HG03460 (cell line): ENCODE measurements around the gene RUNX1.
A peak's percentile ranks its signal among the peaks of the same experiment; 100 is the strongest.

Experiments
- ATAC-seq: cut with Tn5 transposase; IDR thresholded peaks from one replicate; pipeline ENCODE4 v1.9.1; 2021; ENCODE audit not compliant: unreplicated experiment

Gene RUNX1

DNA sequence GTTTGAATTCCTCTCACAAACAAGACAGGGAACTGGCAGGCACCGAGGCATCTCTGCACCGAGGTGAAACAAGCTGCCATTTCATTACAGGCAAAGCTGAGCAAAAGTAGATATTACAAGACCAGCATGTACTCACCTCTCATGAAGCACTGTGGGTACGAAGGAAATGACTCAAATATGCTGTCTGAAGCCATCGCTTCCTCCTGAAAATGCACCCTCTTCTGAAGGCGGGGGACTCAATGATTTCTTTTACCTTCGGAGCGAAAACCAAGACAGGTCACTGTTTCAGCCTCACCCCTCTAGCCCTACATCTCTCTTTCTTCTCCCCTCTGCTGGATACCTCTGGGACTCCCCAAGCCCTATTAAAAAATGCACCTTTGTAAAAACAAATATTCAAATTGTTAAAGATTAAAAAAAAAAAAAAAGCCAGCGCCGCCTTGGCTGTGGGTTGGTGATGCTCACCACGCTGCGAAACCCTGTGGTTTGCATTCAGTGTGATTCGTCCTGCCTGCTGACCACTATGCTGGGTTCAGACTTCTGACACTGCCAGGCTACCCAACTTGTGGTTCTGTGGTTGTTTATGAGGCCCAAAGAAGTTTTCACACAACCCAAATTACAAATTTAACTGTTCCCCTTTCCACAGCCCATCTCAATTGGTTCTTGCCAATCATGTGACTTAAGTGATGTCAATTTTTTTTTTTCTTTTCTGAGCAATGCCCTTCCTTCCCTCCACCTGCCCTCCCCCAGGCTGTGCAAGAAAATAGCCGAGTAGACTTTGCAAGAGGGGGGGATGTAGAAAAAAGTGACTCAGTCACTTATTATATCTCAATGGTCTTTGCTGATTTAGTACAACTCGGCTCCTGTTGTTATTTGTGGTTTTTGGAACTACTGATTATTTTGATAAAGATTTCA is at the start of gene RUNX1:
TSS of gene RUNX1 (minus strand) at position 597 of the 912 bp plus-strand sequence.
- peak; percentile 57 for ATAC-seq

DNA sequence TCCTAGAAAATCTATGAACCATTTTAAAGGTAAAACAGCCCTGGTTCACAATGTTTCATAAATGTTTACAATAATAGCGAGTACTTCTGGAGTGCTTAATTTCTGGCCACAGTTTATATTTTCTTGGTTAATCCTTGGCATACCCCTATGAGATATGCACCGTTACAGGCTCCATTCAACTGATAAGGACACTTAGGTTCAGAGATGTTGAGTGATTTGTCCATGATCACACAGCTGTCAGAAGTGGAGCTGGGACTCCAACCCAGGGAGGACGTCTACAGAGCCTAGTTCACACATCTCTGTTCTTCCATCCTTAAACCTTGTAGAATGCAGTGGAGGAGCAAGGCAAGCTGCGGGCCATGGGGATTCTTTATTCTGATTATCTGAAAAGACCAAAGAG is 48.4 kb upstream of the RUNX1 start:
- ATAC-seq: no peak

- no peak for ATAC-seq
These were observed 47.9 kb upstream of the RUNX1 start for GRCh38 chr21:35096959-35097358.

DNA sequence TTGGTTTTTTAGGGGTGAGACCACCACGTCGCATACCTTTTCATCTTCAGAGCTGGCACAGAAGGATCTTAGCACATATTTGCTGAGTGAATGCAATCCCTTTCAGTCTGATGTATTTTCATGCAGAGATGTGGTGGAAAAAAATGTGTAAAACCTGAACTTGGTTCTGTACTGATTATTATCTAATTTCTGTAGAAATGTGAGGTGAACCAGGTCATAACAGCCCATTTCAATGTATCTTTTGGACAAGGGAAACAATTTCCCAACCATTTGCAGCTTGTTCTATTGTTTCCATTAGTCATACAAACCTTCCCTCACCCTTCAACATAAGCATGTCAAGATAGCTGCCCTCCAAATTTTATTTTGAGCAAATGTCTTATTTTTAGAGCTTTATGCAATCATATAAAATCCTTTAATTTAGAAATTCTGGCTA is 46.8 kb upstream of the RUNX1 start:
- no peak for ATAC-seq

GRCh38 chr21:35093514-35093913 is 44.4 kb upstream of the RUNX1 start:
- ATAC-seq: no peak

DNA sequence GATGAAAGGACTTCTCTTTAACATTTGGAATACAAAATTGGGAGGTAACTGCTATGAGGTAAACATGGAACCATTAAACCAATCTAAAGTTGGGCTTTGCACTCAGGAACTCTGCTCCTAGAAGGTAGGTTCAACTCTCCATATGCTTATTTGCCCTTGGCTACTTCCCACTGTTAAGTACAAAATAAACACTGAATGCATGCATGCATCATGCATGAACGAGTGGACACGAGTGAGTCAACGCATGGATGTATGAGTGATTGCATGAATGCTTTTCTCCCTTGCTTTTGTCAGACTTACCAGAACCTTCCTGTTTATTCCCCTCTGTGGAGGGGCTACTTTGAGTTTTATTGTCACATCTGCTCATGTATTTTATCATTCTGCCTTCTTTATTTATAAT is 42.4 kb upstream of the RUNX1 start:
- no peak for ATAC-seq

DNA sequence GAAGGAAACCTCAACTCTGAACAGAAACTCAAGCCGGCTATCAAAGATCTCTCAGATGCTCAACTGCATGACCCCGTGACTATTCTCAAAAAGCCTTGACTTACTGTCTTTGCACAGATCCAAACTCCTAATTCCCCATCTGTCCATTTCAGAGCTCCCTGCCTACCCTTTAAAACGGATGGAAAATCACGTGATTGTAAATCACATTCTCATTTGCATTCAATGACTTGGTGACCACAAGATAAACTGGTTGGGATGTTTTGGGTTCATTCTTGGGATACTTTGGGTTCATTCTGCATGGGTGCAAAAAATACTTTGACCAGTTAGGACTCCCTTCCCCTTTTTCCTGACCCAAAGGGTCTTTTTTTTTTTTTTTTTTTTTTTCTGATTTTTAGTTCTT is 41.3 kb upstream of the RUNX1 start:
- no peak for ATAC-seq

DNA sequence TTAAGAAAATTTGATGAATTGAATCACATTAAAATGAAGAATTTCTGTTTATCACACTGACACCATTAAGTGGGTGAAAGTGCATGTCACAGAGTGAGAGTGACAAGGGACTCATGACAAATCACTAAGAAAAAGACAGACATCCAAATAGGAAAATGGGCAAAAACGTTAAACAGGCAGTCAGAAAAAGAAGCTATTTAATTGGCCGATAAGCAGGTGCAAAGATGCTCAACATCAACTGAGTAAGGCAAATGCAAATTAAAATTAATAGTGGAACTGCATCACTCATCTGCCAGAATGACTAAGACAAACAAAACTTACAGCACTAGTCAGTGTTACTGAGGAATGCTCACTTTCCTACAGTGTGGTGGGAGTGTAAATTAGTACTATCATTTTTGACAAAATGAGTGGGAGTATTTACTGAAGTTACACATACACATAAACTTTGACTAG is 39.2 kb upstream of the RUNX1 start:
- no peak for ATAC-seq

- no peak for ATAC-seq
These were observed 37.3 kb upstream of the RUNX1 start for GRCh38 chr21:35086357-35086756.

DNA sequence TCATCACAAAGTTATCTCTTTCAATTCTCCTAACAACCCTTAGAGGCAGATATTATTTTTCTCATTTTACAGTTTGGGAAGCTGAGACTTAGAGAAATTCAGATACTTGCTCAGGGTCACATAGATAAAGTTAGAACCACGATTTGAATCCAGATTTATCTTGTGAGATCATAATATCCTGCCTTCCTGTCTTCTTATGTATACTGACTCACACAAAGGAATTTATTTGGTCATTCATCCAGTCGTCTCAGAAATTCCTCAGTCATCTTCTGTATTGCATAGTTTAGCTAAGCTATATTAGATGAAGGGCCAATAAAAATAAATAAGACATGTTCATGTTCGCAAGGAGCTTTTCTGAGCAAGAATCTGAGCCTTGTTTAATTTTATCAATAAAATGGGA is 35.8 kb upstream of the RUNX1 start:
- no peak for ATAC-seq

DNA sequence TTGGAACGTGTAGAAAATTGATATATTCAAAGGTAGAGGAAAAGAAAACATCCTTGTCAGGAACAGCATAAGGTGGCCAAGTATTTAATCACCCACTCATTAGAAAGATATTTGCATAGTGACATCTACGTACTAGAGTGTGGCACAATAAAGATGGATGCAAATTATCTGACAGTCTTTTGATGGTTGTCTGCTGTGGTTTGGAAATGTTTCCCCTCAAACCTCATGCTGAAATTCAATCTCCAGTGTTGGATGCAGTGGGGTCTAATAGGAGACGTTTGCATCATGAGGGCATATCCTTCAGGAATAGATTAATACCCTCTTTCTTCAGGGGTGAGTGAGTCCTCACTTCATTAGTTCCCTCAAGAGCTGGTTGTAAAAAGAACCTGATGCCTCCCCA is 34.1 kb upstream of the RUNX1 start:
- no peak for ATAC-seq

DNA sequence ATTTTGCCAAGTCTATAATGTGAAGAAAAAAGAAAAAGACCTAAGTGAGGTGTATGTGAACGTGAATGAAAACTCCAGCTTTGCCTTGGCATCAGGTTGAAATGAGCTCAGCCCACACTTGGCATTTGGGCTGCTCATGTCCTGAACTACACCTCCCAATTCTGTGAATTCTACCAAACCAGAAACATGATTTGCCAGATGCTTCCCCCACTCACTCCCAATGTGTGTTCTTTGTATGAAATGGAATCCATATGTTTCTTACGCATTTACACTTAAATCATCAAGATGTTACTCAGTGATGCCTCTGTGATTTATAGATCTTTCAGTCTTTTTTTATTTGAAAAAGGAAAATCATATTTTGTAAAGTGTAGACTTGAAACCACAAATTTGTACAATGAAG is 32.8 kb upstream of the RUNX1 start:
- no peak for ATAC-seq

GRCh38 chr21:35079181-35079580 is 30.1 kb upstream of the RUNX1 start:
- no peak for ATAC-seq

GRCh38 chr21:35077975-35078374 is 28.9 kb upstream of the RUNX1 start:
- no peak for ATAC-seq

DNA sequence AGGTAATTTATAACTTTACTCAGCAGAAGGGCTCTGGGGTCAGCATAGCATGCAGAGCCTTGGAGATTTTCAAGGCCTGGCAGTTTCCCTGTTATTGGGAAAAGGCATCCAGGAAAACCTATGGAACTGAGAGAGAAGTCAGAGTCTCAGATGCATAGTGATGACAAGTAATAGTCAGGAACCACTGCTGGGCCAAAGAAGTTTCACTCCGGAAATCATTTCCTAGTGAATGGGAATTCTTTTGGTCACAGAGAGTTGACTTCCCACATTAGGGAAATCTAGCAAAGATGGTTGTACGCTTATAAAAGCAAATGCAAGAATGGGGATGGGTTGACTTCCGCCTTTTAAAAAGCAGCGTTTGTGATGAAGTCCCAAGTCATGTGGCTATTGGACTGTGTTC is 28.4 kb upstream of the RUNX1 start:
- no peak for ATAC-seq

DNA sequence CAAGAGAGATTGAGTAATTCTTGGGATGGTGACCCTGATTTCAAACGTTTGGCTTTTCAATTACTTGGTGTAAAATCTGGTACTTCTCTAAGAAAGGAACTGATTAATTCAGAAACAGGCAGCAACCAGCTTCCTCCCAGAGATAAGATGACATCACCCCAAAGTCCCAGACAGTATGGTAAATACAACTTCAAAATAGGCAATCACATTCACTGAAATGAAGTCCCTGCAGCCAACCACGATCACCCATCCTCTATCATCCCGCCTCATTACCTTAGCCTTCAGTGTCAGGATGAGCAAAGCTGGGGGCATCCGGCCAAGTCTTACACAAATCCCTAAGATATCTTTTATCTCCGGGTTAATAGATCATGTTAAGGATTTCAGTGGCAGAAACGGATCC is 26.4 kb upstream of the RUNX1 start:
- ATAC-seq: no peak

GRCh38 chr21:35072960-35073359 is 23.9 kb upstream of the RUNX1 start:
- no peak for ATAC-seq

DNA sequence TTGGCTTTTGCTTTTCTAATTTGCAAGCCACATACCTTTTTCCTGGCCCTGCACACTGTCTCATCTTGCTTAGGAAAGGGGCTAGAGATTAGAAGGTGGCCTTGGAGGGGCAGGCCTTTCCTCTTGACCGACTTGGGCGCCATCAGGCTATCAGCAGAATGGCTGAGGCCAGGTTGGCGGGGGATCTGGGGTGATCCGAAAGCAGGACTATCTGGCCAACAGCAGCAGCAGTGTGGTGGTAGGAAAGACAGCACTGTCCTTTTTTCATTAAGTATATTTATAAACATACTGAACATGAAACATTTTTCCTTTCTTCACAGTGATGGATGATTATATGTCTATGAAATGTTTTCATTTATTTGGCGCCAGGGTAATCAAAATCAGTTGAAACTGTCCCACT is 23.5 kb upstream of the RUNX1 start:
- ATAC-seq: no peak

DNA sequence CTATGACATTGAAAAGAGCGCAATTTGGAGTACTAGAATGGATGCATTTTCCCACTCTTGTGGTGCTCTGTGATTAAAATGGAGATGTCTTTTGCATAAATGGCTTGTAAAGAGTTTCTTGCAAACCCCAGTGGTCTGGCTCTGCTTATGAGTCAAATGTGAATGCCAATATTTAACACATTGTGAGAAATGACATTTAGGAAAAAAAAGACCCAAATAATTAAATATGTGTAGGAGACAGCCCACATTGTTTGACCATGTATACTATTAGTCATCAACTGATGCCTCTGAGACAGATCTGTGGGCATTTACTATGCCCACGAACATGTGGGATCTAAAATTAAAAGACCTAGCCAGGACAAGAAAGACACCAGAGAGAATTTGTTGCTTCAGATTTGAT is 22.2 kb upstream of the RUNX1 start:
- ATAC-seq: no peak

GRCh38 chr21:35070436-35070835 is 21.3 kb upstream of the RUNX1 start:
- ATAC-seq: no peak

GRCh38 chr21:35066824-35067223 is 17.7 kb upstream of the RUNX1 start:
- no peak for ATAC-seq

DNA sequence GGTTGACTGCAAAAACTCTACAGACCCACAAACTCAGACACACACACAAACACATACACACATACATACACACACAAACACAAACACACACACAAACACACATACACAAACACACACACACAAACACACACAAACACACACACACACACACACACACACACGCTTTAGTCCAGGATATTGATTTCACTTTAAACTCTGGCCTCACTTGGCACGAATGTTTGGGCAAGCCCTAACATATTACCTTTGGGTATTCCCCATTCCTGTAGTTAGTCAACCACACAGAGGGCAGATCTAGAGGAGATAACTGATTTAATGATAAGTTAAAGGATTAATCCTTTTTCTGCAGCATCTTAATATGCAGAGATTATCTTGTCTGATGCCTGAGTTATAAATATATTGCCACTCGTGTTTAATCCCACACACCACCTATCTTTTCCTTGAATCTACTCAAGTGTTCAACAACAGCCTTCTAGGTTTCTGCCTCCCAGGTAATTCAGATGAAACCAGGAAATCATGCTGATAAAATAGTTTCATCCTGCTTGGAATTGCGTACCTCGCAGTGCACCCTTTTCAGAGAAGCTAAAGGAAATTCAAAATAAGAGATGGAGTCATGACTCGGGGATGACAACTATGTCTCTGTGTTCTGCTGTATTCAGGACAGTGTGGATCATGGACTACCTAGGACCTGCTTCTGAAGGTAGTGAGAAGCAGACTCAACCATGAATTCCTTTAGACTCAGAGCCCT is 14.5 kb upstream of the RUNX1 start:
- no peak for ATAC-seq
